HCT116 (cell line): Measurements from ENCODE around the gene S100A3.

Experiments
- ATF3 ChIP-seq: IDR thresholded peaks from 2 replicates; pipeline ENCODE4 v1.6.1; 2012
- CEBPB ChIP-seq: IDR thresholded peaks from 2 replicates; pipeline ENCODE4 v1.6.1; 2012; ENCODE audit warnings: low read depth
- CTCF ChIP-seq, 3 experiments: fragments of 200-600 bp in 1 of 3; sonication (generic) in 1 of 3; IDR thresholded peaks in 2 of 3; conservative IDR thresholded peaks in 1 of 3; 2 replicates each; pipeline ENCODE4 v1.5.1; 2012 to 2017; ENCODE audit warnings: low read depth in 2 of 3, low read length in 2 of 3, antibody characterized with exemption in 1 of 3, borderline replicate concordance in 1 of 3, control low read depth in 1 of 3, mild to moderate bottlenecking in 1 of 3, mixed read lengths in 1 of 3, mixed run types in 1 of 3, moderate library complexity in 1 of 3; ENCODE audit not compliant: insufficient read depth in 1 of 3
- EZH2 ChIP-seq: fragments of 200-600 bp; sonication (generic); IDR thresholded peaks from 2 replicates; pipeline ENCODE4 v1.6.1; 2017; ENCODE audit warnings: antibody characterized with exemption, mixed run types
- EZH2phosphoT487 ChIP-seq: fragments of 200-600 bp; IDR thresholded peaks from 2 replicates; pipeline ENCODE4 v1.6.1; 2018; ENCODE audit warnings: antibody characterized with exemption, borderline replicate concordance
- FOSL1 ChIP-seq: IDR thresholded peaks from 2 replicates; pipeline ENCODE4 v1.6.1; 2012; ENCODE audit warnings: low read depth
- POLR2A ChIP-seq: IDR thresholded peaks from 2 replicates; pipeline ENCODE4 v1.7.0; 2011; ENCODE audit warnings: borderline replicate concordance; ENCODE audit not compliant: insufficient read depth, insufficient read length; ENCODE audit errors: extremely low read depth
- POLR2AphosphoS5 ChIP-seq: IDR thresholded peaks from 2 replicates; pipeline ENCODE4 v1.6.1; 2011; ENCODE audit warnings: mild to moderate bottlenecking, low read depth, low read length, moderate library complexity
- RAD21 ChIP-seq: IDR thresholded peaks from 2 replicates; pipeline ENCODE4 v1.6.1; 2012; ENCODE audit warnings: low read depth, mild to moderate bottlenecking
- REST ChIP-seq: IDR thresholded peaks from 2 replicates; pipeline ENCODE4 v1.6.1; 2012; ENCODE audit warnings: low read depth
- SIN3A ChIP-seq: IDR thresholded peaks from 2 replicates; pipeline ENCODE4 v1.6.1; 2012; ENCODE audit warnings: low read depth
- YY1 ChIP-seq: IDR thresholded peaks from 2 replicates; pipeline ENCODE4 v1.6.1; 2011; ENCODE audit warnings: low read length, low read depth, moderate library complexity, mild to moderate bottlenecking; ENCODE audit not compliant: insufficient replicate concordance; ENCODE audit errors: extremely low read depth
- ZFX ChIP-seq: fragments of 450-650 bp; IDR thresholded peaks from 2 replicates; pipeline ENCODE4 v1.6.1; 2017

- no peak for TF ChIP-seq EZH2
- TF ChIP-seq CTCF (IDR thresholded peaks at IDR 0.05 in 2 of 3, conservative IDR thresholded peaks at IDR 0.05 in 1 of 3; ENCODE audit: borderline replicate concordance in 1 of 3, insufficient read depth in 1 of 3, low read depth in 2 of 3, low read length in 2 of 3), result no peak; a peak in 1 of 6 replicates
- no peak for TF ChIP-seq EZH2phosphoT487
- no peak for TF ChIP-seq SIN3A
- TF ChIP-seq RAD21, result no peak
- peak; percentile 98 for TF ChIP-seq POLR2AphosphoS5
- TF ChIP-seq FOSL1, result no peak
- TF ChIP-seq POLR2A, result peak; percentile 84
- no peak for TF ChIP-seq CEBPB
- peak; percentile 36 for TF ChIP-seq YY1
- TF ChIP-seq ZFX, result peak; percentile 25; the same call in 1 of the 2 replicates
- no peak for TF ChIP-seq ATF3
- no peak for TF ChIP-seq REST
Observed at GRCh38 chr1:153535242-153536011, 13.6 kb downstream of the S100A3 start, which contains the start of gene S100A6.
